Liver (tissue), 3 donors: ENCODE measurements around the gene BACH2.

Experiments used
- EGR1 ChIP-seq, 2 donors: IDR thresholded peaks; 2 replicates each; pipeline ENCODE4 v1.6.1; 2016 to 2018; ENCODE audit warnings: antibody characterized with exemption in 2 of 2, low read depth in 2 of 2
- TF ChIP-seq, protein P1 (sequence below): fragments of 150-350 bp; IDR thresholded peaks from 2 replicates; pipeline ENCODE4 v1.5.1; 2017; ENCODE audit warnings: improper control_type of control experiment, low read depth, low read length; ENCODE audit not compliant: missing input control
- donor health status: healthy.
- donor health status: healthy.

- TF ChIP-seq, protein P1, sequence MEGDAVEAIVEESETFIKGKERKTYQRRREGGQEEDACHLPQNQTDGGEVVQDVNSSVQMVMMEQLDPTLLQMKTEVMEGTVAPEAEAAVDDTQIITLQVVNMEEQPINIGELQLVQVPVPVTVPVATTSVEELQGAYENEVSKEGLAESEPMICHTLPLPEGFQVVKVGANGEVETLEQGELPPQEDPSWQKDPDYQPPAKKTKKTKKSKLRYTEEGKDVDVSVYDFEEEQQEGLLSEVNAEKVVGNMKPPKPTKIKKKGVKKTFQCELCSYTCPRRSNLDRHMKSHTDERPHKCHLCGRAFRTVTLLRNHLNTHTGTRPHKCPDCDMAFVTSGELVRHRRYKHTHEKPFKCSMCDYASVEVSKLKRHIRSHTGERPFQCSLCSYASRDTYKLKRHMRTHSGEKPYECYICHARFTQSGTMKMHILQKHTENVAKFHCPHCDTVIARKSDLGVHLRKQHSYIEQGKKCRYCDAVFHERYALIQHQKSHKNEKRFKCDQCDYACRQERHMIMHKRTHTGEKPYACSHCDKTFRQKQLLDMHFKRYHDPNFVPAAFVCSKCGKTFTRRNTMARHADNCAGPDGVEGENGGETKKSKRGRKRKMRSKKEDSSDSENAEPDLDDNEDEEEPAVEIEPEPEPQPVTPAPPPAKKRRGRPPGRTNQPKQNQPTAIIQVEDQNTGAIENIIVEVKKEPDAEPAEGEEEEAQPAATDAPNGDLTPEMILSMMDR: no peak
- no peak for TF ChIP-seq EGR1 (IDR thresholded peaks at IDR 0.05; ENCODE audit: low read depth in 2 of 2)
Observed at GRCh38 chr6:90045535-90045934, 251.1 kb downstream of the BACH2 start.
